Measurements from ENCODE around the gene CCM2L. TPM values are rescaled to one million over a fixed set of nuclear protein-coding genes. Genes with fewer than 3 reads are reported as not detected.

CCM2L gene
- total and polyA plus RNA-seq, 9 donors: 1.4 to 9.9 (median 3.4) TPM

DNA sequence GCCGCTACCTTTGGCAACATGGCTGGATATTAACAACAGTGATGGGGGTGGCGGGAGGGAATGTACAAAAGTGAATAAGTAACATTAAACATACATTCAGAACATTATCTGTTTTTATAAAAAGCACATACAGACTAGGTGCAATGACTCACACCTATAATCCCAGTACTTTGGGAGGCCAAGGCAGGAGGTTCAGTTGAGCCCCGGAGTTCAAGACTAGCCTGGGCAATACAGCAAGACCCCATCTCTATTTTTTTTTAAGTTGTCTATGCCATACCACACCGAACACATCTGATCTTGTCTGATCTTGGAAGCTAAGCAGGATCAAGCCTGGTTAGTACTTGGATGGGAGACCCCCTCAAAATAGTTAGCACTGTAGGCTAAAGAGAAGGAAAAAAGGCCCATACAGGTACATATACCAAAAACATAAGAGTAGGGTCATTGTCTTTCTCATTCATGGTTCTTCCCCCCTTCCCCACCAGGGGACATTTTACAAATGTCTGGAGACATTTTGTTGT lies 40.1 kb downstream of the CCM2L start:
- no peaks in the 10 kb centered on the region for H3K27me3 ChIP-seq
- H3K4me1 ChIP-seq (ENCODE audit: insufficient read depth): no peaks in the 10 kb centered on the region
- no peaks in the 10 kb centered on the region for H3K36me3 ChIP-seq
- H3K27ac ChIP-seq: no peak overlapping the region
- peaks cover 0 to 5% of the 10 kb centered on the region in 2 donors for H3K9me3 ChIP-seq
- no peak for DNase-seq
- WGBS, 3 donors: 90% methylated on average over 4 of the region's 4 CpGs
- TF ChIP-seq EP300 (IDR thresholded peaks at IDR 0.05): no peak
- TF ChIP-seq POLR2A (IDR thresholded peaks at IDR 0.05): no peak
- TF ChIP-seq, protein P1, sequence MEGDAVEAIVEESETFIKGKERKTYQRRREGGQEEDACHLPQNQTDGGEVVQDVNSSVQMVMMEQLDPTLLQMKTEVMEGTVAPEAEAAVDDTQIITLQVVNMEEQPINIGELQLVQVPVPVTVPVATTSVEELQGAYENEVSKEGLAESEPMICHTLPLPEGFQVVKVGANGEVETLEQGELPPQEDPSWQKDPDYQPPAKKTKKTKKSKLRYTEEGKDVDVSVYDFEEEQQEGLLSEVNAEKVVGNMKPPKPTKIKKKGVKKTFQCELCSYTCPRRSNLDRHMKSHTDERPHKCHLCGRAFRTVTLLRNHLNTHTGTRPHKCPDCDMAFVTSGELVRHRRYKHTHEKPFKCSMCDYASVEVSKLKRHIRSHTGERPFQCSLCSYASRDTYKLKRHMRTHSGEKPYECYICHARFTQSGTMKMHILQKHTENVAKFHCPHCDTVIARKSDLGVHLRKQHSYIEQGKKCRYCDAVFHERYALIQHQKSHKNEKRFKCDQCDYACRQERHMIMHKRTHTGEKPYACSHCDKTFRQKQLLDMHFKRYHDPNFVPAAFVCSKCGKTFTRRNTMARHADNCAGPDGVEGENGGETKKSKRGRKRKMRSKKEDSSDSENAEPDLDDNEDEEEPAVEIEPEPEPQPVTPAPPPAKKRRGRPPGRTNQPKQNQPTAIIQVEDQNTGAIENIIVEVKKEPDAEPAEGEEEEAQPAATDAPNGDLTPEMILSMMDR (IDR thresholded peaks at IDR 0.05): no peak
- H3K4me3 ChIP-seq: no peak overlapping the region
- intact Hi-C loops (cut with DNase I): no loop called here

- no peak overlapping the region for H3K27ac ChIP-seq
- DNase-seq: no peak
- intact Hi-C loops (cut with DNase I): no loop called here
- H3K9me3 ChIP-seq: peaks cover 0 to 5% of the 10 kb centered on the region in 2 donors
- no peak for TF ChIP-seq POLR2A (IDR thresholded peaks at IDR 0.05)
- WGBS, 3 donors: 16 to 21% (median 17%) methylated on average over 17 of the region's 17 CpGs
- no peak overlapping the region for H3K4me3 ChIP-seq
- no peaks in the 10 kb centered on the region for H3K36me3 ChIP-seq
- no peaks in the 10 kb centered on the region for H3K27me3 ChIP-seq
- H3K4me1 ChIP-seq (ENCODE audit: insufficient read depth): no peaks in the 10 kb centered on the region
Measured at GRCh38 chr20:32050851-32051556, 40.8 kb downstream of the CCM2L start.

- DNase-seq: no peak
- no peaks in the 10 kb centered on the region for H3K36me3 ChIP-seq
- intact Hi-C loops (cut with DNase I): no loop called here
- peaks cover 0 to 5% of the 10 kb centered on the region in 2 donors for H3K9me3 ChIP-seq
- TF ChIP-seq POLR2A (IDR thresholded peaks at IDR 0.05): no peak
- TF ChIP-seq EP300 (IDR thresholded peaks at IDR 0.05): no peak
- TF ChIP-seq, protein P1 (IDR thresholded peaks at IDR 0.05): no peak
- WGBS, 3 donors: 8 to 11% (median 11%) methylated on average over 14 of the region's 14 CpGs
- H3K4me1 ChIP-seq (ENCODE audit: insufficient read depth): no peaks in the 10 kb centered on the region
- no peak overlapping the region for H3K27ac ChIP-seq
- no peak overlapping the region for H3K4me3 ChIP-seq
- no peaks in the 10 kb centered on the region for H3K27me3 ChIP-seq
Measured at GRCh38 chr20:32051720-32052089, 41.5 kb downstream of the CCM2L start.

- Histone ChIP-seq H3K36me3 (no peaks in the 10 kb centered on the region), H3K4me3 (no peak within 1 kb of the TSS), H3K27ac (no peak within 1 kb of the TSS), H3K27me3 (no peaks in the 10 kb centered on the region), H3K9me3 (peaks cover 0 to 5% of the 10 kb centered on the region in 2 donors), H3K4me1 (ENCODE audit: insufficient read depth) (no peaks in the 10 kb centered on the region)
- TF ChIP-seq, protein P1 (IDR thresholded peaks at IDR 0.05): no peak
- TF ChIP-seq EP300 (IDR thresholded peaks at IDR 0.05) (no peak), POLR2A (IDR thresholded peaks at IDR 0.05) (no peak)
- WGBS, 3 donors: 1 to 2% (median 2%) methylated on average over 34 to 58 of the region's 58 CpGs
- intact Hi-C loops (cut with DNase I): no loop called here
- no peak for DNase-seq
Measured at GRCh38 chr20:32052090-32052777, 42.0 kb downstream of the CCM2L start, which contains the start of gene HCK. Gene HCK, plus strand, starts transcription at chr20:32052242.
